ENCODE results near the gene CDH2. TPM values are rescaled to one million over a fixed set of nuclear protein-coding genes. Genes with fewer than 3 reads are reported as not detected.

The CDH2 gene
- total and polyA plus RNA-seq, 4 donors: 0.14 to 5.0 (median 0.87) TPM

DNA sequence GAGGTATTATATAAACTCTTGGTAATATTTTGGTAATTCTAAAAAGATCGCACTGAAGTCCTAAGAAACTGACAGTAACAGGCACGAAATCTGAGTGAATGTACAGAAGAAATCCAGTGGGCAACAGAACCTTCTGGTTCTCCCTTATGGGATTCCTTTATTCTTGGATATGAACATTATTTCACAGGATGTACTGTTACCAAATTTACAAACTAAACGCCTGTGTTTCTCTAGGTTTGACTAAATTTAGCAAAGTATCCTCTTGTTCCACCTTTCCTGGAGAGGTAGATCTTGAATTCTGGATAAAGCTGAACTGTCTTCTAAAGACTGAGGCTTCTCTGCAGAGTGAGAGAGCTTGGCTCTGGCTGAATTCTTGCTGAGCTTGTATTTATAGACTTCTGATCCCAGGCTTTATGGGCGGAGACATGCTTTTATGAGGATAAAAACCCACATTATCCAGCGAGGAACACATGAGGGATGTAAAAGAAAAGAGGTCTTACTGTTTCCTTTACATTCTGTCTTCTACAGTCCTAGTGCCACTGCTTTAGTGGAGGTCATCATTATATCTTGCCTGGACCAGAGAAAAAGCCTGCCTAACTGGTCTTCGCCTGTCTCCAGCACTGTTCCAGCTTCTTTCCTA, 220.8 kb downstream of the CDH2 start:
- DNase-seq (no peak), ATAC-seq (ENCODE audit: insufficient read depth, low FRiP score) (no peak)
- Histone ChIP-seq H3K9me3 (ENCODE audit: control insufficient read depth in 4 of 4, insufficient read depth in 3 of 4, low read length in 3 of 4) (peaks cover 0 to 3% (median 0%) of the 10 kb centered on the region in 4 donors), H3K4me3 (no peak overlapping the region), H3K27me3 (ENCODE audit: control insufficient read depth in 3 of 3, insufficient read depth in 3 of 3, low read length in 2 of 3) (no peaks in the 10 kb centered on the region), H3K27ac (ENCODE audit: low read depth in 1 of 2, low read length in 1 of 2) (peak overlapping the region in 1 of 2 donors; percentile 9), H3K9ac (ENCODE audit: insufficient read depth in 1 of 2, low read length in 2 of 2) (no peak overlapping the region), H3K4me1 (ENCODE audit: control insufficient read depth in 5 of 5, insufficient read depth in 5 of 5, low read length in 5 of 5) (peaks cover 0 to 9% (median 0%) of the 10 kb centered on the region in 5 donors), H3K36me3 (ENCODE audit: control insufficient read depth in 4 of 4, insufficient read depth in 4 of 4, low read length in 4 of 4) (peaks cover 0 to 3% (median 0%) of the 10 kb centered on the region in 4 donors)
- 81 to 83% methylated on average over 6 of the region's 6 CpGs for WGBS, 2 donors
- no peak for TF ChIP-seq CTCF (IDR thresholded peaks at IDR 0.05; ENCODE audit: control extremely low read depth, extremely low read depth)

GRCh38 chr18:27954226-27954625, 222.7 kb downstream of the CDH2 start:
- Histone ChIP-seq H3K27ac (ENCODE audit: low read depth in 1 of 2, low read length in 1 of 2) (no peak overlapping the region), H3K27me3 (ENCODE audit: control insufficient read depth in 3 of 3, insufficient read depth in 3 of 3, low read length in 2 of 3) (no peaks in the 10 kb centered on the region), H3K4me1 (ENCODE audit: control insufficient read depth in 5 of 5, insufficient read depth in 5 of 5, low read length in 5 of 5) (peaks cover 0 to 9% (median 0%) of the 10 kb centered on the region in 5 donors), H3K4me3 (no peak overlapping the region), H3K9me3 (ENCODE audit: control insufficient read depth in 4 of 4, insufficient read depth in 3 of 4, low read length in 3 of 4) (no peaks in the 10 kb centered on the region), H3K9ac (ENCODE audit: insufficient read depth in 1 of 2, low read length in 2 of 2) (no peak overlapping the region), H3K36me3 (ENCODE audit: control insufficient read depth in 4 of 4, insufficient read depth in 4 of 4, low read length in 4 of 4) (peaks cover 0 to 3% (median 0%) of the 10 kb centered on the region in 4 donors)
- no peak for TF ChIP-seq CTCF (IDR thresholded peaks at IDR 0.05; ENCODE audit: control extremely low read depth, extremely low read depth)
- DNase-seq (peak; percentile 23 to 63 (median 54)), ATAC-seq (ENCODE audit: insufficient read depth, low FRiP score) (peak; percentile 27)
- WGBS, 2 donors: 71 to 81% methylated on average over 3 of the region's 3 CpGs

DNA sequence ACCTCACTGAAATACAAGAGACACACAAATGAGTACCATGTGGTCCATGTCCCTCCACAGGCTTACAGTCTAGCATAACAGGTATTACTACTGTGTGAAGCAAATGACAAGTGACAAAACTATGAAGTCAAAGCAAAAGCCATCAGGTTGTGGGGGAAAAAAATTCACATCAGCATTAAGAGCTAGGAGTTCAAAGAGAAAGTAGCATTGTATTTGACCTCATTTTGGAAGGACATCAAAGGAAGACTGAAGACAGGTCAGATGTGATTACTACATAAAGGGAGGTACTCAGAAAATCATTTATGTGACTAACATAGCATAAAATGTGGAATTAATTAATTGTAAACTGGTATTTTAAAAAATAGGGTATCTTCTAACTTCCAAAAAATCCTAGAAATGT, 224.2 kb downstream of the CDH2 start:
- no peak for TF ChIP-seq CTCF (IDR thresholded peaks at IDR 0.05; ENCODE audit: control extremely low read depth, extremely low read depth)
- no peaks in the 10 kb centered on the region for H3K27me3 ChIP-seq (ENCODE audit: control insufficient read depth in 3 of 3, insufficient read depth in 3 of 3, low read length in 2 of 3)
- DNase-seq (no peak), ATAC-seq (ENCODE audit: insufficient read depth, low FRiP score) (no peak)
- no peak overlapping the region for H3K4me3 ChIP-seq
- H3K36me3 ChIP-seq (ENCODE audit: control insufficient read depth in 4 of 4, insufficient read depth in 4 of 4, low read length in 4 of 4): no peaks in the 10 kb centered on the region
- no peak overlapping the region for H3K9ac ChIP-seq (ENCODE audit: insufficient read depth in 1 of 2, low read length in 2 of 2)
- H3K9me3 ChIP-seq (ENCODE audit: control insufficient read depth in 4 of 4, insufficient read depth in 3 of 4, low read length in 3 of 4): no peaks in the 10 kb centered on the region
- no peak overlapping the region for H3K27ac ChIP-seq (ENCODE audit: low read depth in 1 of 2, low read length in 1 of 2)
- peaks cover 0 to 9% (median 0%) of the 10 kb centered on the region in 5 donors for H3K4me1 ChIP-seq (ENCODE audit: control insufficient read depth in 5 of 5, insufficient read depth in 5 of 5, low read length in 5 of 5)
